PC-9 (cell line): ENCODE results near the gene PNMA8B. TPM values are rescaled to one million over a fixed set of nuclear protein-coding genes. Genes with fewer than 3 reads are reported as not detected.

Source experiments
- BruUV-seq: library from RNA; stranded (reverse); fragments of 400-500 nt; replicated peaks from 2 replicates; lab custom pipeline; 2021; lab: Mats Ljungman, UMichigan
- CTCF ChIA-PET: fragments of 300-600 bp; sonication (Branson Sonifier 250); formaldehyde crosslinking; loops from one replicate; lab custom pipeline; 2022; ENCODE audit warnings: antibody characterized with exemption; lab: Charles Lee
- POLR2A ChIA-PET: fragments of 300-600 bp; sonication (Branson Sonifier 250); formaldehyde crosslinking; loops from one replicate; lab custom pipeline; 2022; ENCODE audit warnings: antibody characterized with exemption; ENCODE audit not compliant: unreplicated experiment; lab: Charles Lee
- DNase-seq, 2 experiments: peaks; one replicate each; pipeline versions ENCODE4 v3.0.0 to v3.0.0-alpha.2; 2015 to 2022; ENCODE audit warnings: mixed read lengths in 1 of 2
- H2AFZ ChIP-seq: fragments of 200-600 bp; sonication (generic); 2 replicates; pipeline ENCODE4 v1.8.1; 2017; ENCODE audit warnings: antibody characterized with exemption
- H3F3A ChIP-seq: fragments of 200-600 bp; sonication (generic); 2 replicates; pipeline ENCODE4 v1.8.1; 2017; ENCODE audit warnings: antibody characterized with exemption, mild to moderate bottlenecking, low read depth; ENCODE audit not compliant: insufficient read depth
- H3K27ac ChIP-seq: fragments of 200-600 bp; sonication (generic); 2 replicates; pipeline ENCODE4 v1.6.1; 2016; ENCODE audit warnings: mixed run types
- H3K27me3 ChIP-seq: fragments of 200-600 bp; sonication (generic); 2 replicates; pipeline ENCODE4 v1.6.1; 2016; ENCODE audit warnings: low read depth, mixed run types; ENCODE audit not compliant: insufficient read depth
- H3K36me3 ChIP-seq: fragments of 200-600 bp; sonication (generic); 2 replicates; pipeline ENCODE4 v1.6.1; 2016; ENCODE audit warnings: low read depth, mixed run types
- H3K4me1 ChIP-seq: fragments of 200-600 bp; sonication (generic); replicated peaks from 2 replicates; pipeline ENCODE4 v1.6.1; 2016; ENCODE audit warnings: mixed run types; ENCODE audit not compliant: insufficient read depth
- H3K4me2 ChIP-seq: fragments of 200-600 bp; sonication (generic); 2 replicates; pipeline ENCODE4 v1.6.1; 2017; ENCODE audit warnings: mixed run types
- H3K4me3 ChIP-seq: fragments of 200-600 bp; sonication (generic); 2 replicates; pipeline ENCODE4 v1.6.1; 2016; ENCODE audit warnings: mixed run types
- H3K79me2 ChIP-seq: fragments of 200-600 bp; sonication (generic); 2 replicates; pipeline ENCODE4 v1.6.1; 2017; ENCODE audit warnings: low read depth, mixed run types
- H3K9me2 ChIP-seq: fragments of 200-600 bp; sonication (generic); 2 replicates; pipeline ENCODE4 v1.8.1; 2017; ENCODE audit warnings: mild to moderate bottlenecking; ENCODE audit not compliant: insufficient read depth
- H3K9me3 ChIP-seq: fragments of 200-600 bp; sonication (generic); 2 replicates; pipeline ENCODE4 v1.8.1; 2016; ENCODE audit warnings: low read depth; ENCODE audit not compliant: insufficient read depth
- H4K20me1 ChIP-seq: fragments of 200-600 bp; sonication (generic); 2 replicates; pipeline ENCODE4 v1.8.1; 2017; ENCODE audit not compliant: insufficient read depth
- EZH2 ChIP-seq: fragments of 200-600 bp; sonication (generic); IDR thresholded peaks from 2 replicates; pipeline ENCODE4 v1.8.0; 2017; ENCODE audit warnings: antibody characterized with exemption, low read depth
- intact Hi-C: fragments of 100-400 bp; cut with micrococcal nuclease; formaldehyde crosslinking; loops from one replicate; pipeline ENCODE4 v1.10.0; 2022; ENCODE audit not compliant: unreplicated experiment
- total RNA-seq: library from RNA; stranded (reverse); gene quantifications from 2 replicates; pipeline ENCODE4 v1.2.3, GENCODE V29; 2021
- TF ChIP-seq, protein P1 (sequence below): fragments of 200-600 bp; sonication (generic); conservative IDR thresholded peaks from 2 replicates; pipeline ENCODE4 v1.6.1; 2017; ENCODE audit warnings: mixed run types, antibody characterized with exemption, mild to moderate bottlenecking, moderate library complexity

PNMA8B gene
- total RNA-seq, 1 experiment from 2014 or later = not detected

GRCh38 chr19:46460981-46461380 lies 34.7 kb downstream of the PNMA8B start:
- no peak for DNase-seq
- POLR2A ChIA-PET = no interaction called here
- Histone ChIP-seq H3K4me1 (no peaks in the 10 kb centered on the region), H2AFZ (no peak overlapping the region), H3K9me2 (no peaks in the 10 kb centered on the region), H3K27me3 (peaks cover 91% of the 10 kb centered on the region), H4K20me1 (no peaks in the 10 kb centered on the region), H3K36me3 (no peaks in the 10 kb centered on the region), H3K4me2 (no peak overlapping the region), H3K79me2 (no peaks in the 10 kb centered on the region), H3K27ac (no peak overlapping the region), H3F3A (peaks cover under 1% of the 10 kb centered on the region; the same call in 1 of the 2 replicates), H3K9me3 (no peaks in the 10 kb centered on the region), H3K4me3 (no peak overlapping the region)
- intact Hi-C loops = no loop called here
- TF ChIP-seq, protein P1, sequence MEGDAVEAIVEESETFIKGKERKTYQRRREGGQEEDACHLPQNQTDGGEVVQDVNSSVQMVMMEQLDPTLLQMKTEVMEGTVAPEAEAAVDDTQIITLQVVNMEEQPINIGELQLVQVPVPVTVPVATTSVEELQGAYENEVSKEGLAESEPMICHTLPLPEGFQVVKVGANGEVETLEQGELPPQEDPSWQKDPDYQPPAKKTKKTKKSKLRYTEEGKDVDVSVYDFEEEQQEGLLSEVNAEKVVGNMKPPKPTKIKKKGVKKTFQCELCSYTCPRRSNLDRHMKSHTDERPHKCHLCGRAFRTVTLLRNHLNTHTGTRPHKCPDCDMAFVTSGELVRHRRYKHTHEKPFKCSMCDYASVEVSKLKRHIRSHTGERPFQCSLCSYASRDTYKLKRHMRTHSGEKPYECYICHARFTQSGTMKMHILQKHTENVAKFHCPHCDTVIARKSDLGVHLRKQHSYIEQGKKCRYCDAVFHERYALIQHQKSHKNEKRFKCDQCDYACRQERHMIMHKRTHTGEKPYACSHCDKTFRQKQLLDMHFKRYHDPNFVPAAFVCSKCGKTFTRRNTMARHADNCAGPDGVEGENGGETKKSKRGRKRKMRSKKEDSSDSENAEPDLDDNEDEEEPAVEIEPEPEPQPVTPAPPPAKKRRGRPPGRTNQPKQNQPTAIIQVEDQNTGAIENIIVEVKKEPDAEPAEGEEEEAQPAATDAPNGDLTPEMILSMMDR = no peak
- TF ChIP-seq EZH2 = no peak
- CTCF ChIA-PET = no interaction called here
- BruUV-seq = no TSS peak

GRCh38 chr19:46460055-46460454 lies 35.6 kb downstream of the PNMA8B start:
- ChIA-PET POLR2A (interaction anchor here (0.5 kb wide), 1 partner anchor 783 kb away, joined by 3 read pairs; no protein-coding TSS in a partner anchor), CTCF (no interaction called here)
- Histone ChIP-seq H4K20me1 (no peaks in the 10 kb centered on the region), H3K79me2 (no peaks in the 10 kb centered on the region), H3K4me1 (no peaks in the 10 kb centered on the region), H3K27me3 (peaks cover 92% of the 10 kb centered on the region), H2AFZ (no peak overlapping the region), H3K4me2 (no peak overlapping the region), H3K9me2 (no peaks in the 10 kb centered on the region), H3K4me3 (no peak overlapping the region), H3K36me3 (no peaks in the 10 kb centered on the region), H3K9me3 (no peaks in the 10 kb centered on the region), H3K27ac (no peak overlapping the region), H3F3A (no peaks in the 10 kb centered on the region)
- no peak for DNase-seq
- no TSS peak for BruUV-seq
- no peak for TF ChIP-seq EZH2
- TF ChIP-seq, protein P1 = no peak
- intact Hi-C loops = no loop called here

DNA sequence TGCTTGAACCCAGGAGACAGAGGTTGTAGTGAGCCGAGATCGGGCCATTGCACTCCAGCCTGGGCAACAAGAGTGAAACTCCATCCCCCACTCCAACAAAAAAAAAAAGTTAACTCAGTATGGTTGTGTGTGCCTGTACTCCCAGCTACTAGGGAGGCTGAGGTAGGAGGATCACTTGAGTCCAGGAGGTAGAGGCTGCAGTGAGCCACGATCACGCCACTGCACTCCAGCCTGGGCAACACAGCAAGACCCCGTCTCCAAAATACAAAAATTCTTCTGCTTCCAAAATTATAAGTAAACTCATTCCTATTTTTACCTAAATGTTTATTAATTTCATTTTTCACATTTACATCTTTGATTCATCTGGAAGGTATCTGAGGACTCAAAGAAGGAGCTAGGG lies 38.7 kb downstream of the PNMA8B start:
- H3F3A ChIP-seq = no peaks in the 10 kb centered on the region
- TF ChIP-seq EZH2 = no peak
- TF ChIP-seq, protein P1 = no peak
- H3K4me3 ChIP-seq = no peak overlapping the region
- DNase-seq = no peak
- intact Hi-C loops = no loop called here
- H3K79me2 ChIP-seq = no peaks in the 10 kb centered on the region
- no peaks in the 10 kb centered on the region for H3K9me2 ChIP-seq
- BruUV-seq = no TSS peak
- no peak overlapping the region for H3K4me2 ChIP-seq
- CTCF ChIA-PET = no interaction called here
- POLR2A ChIA-PET = no interaction called here
- H3K27ac ChIP-seq = no peak overlapping the region
- H4K20me1 ChIP-seq = no peaks in the 10 kb centered on the region
- no peak overlapping the region for H2AFZ ChIP-seq
- H3K9me3 ChIP-seq = no peaks in the 10 kb centered on the region
- no peaks in the 10 kb centered on the region for H3K36me3 ChIP-seq
- no peaks in the 10 kb centered on the region for H3K4me1 ChIP-seq
- H3K27me3 ChIP-seq = peaks cover 79% of the 10 kb centered on the region
